Endothelial cell of umbilical vein (primary cell): ENCODE results near the gene KCNJ2. TPM values are rescaled to one million over a fixed set of nuclear protein-coding genes. Genes with fewer than 3 reads are reported as not detected.

Source experiments
- BruUV-seq: library from RNA; stranded (reverse); fragments of 400-500 nt; replicated peaks from 2 replicates; lab custom pipeline; 2021; lab: Mats Ljungman, UMichigan
- CTCF ChIA-PET: fragments of 300-600, 350-600 bp; sonication (Branson Sonifier 250); formaldehyde crosslinking; loops from one replicate; lab custom pipeline; 2021; ENCODE audit warnings: antibody characterized with exemption, inconsistent platforms; lab: Charles Lee
- POLR2A ChIA-PET: fragments of 300-600, 350-600 bp; sonication (Branson Sonifier 250); formaldehyde crosslinking; loops from one replicate; lab custom pipeline; 2021; ENCODE audit warnings: antibody characterized with exemption, inconsistent platforms; lab: Charles Lee
- DNase-seq: peaks from one replicate; pipeline ENCODE4 v3.0.0-alpha.2; 2011; ENCODE audit warnings: low read depth, low spot score
- FAIRE-seq: peaks from 2 replicates; lab custom pipeline; 2011; peaks lifted over from hg19 to GRCh38; lab: Jason Lieb, UNC
- H2AFZ ChIP-seq: 2 replicates; pipeline ENCODE4 v1.6.0; 2012; ENCODE audit warnings: low read depth, low read length, control low read depth, inconsistent platforms
- H3K27ac ChIP-seq: 2 replicates; pipeline ENCODE4 v1.5.1; 2011; ENCODE audit warnings: low read depth, mild to moderate bottlenecking, control low read depth, low read length, moderate library complexity; ENCODE audit not compliant: insufficient read depth
- H3K27me3 ChIP-seq, 2 experiments: 2 replicates each; pipeline versions ENCODE4 v1.6.0 to v1.6.1; 2011; ENCODE audit warnings: low read length in 2 of 2, mixed read lengths in 1 of 2; ENCODE audit not compliant: control insufficient read depth in 2 of 2, insufficient read depth in 2 of 2
- H3K36me3 ChIP-seq, 2 experiments: 2 replicates in 1 of 2; 3 replicates in 1 of 2; pipeline ENCODE4 v1.5.1; 2011; ENCODE audit warnings: low read length in 2 of 2, mild to moderate bottlenecking in 1 of 2, moderate library complexity in 1 of 2; ENCODE audit not compliant: control insufficient read depth in 2 of 2, insufficient read depth in 2 of 2; ENCODE audit errors: extremely low read depth in 1 of 2
- H3K4me1 ChIP-seq: 3 replicates; pipeline ENCODE4 v1.5.1; 2011; ENCODE audit warnings: mild to moderate bottlenecking, low read length; ENCODE audit not compliant: control insufficient read depth, insufficient read depth; ENCODE audit errors: extremely low read depth
- H3K4me2 ChIP-seq: 2 replicates; pipeline ENCODE4 v1.6.1; 2011; ENCODE audit warnings: low read length, control low read depth, mixed read lengths; ENCODE audit not compliant: insufficient read depth
- H3K4me3 ChIP-seq, 3 experiments: fragments of 200-600 bp in 1 of 3; sonication (generic), shearing (Covaris generic) in 1 of 3; replicated peaks in 1 of 3; 2 replicates each; pipeline ENCODE4 v1.5.1; 2011 to 2016; ENCODE audit warnings: control low read depth in 3 of 3, low read length in 3 of 3, mild to moderate bottlenecking in 2 of 3, inconsistent platforms in 1 of 3, low read depth in 1 of 3, moderate library complexity in 1 of 3; ENCODE audit not compliant: insufficient read depth in 1 of 3
- H3K79me2 ChIP-seq: 2 replicates; pipeline ENCODE4 v1.6.0; 2012; ENCODE audit warnings: low read length, inconsistent platforms; ENCODE audit not compliant: control insufficient read depth, insufficient read depth
- H3K9ac ChIP-seq: replicated peaks from 2 replicates; pipeline ENCODE3; 2011; ENCODE audit warnings: low read length, control low read depth; ENCODE audit not compliant: insufficient read depth; ENCODE audit errors: extremely low read depth
- H3K9me1 ChIP-seq: replicated peaks from 3 replicates; pipeline ENCODE4 v1.6.0; 2011; ENCODE audit warnings: mild to moderate bottlenecking, low read length; ENCODE audit not compliant: control insufficient read depth, insufficient read depth; ENCODE audit errors: extremely low read depth
- H3K9me3 ChIP-seq: replicated peaks from 2 replicates; pipeline ENCODE4 v1.5.1; 2012; ENCODE audit warnings: low read length, inconsistent platforms; ENCODE audit not compliant: control insufficient read depth, insufficient read depth
- H4K20me1 ChIP-seq: replicated peaks from 2 replicates; pipeline ENCODE3; 2011; ENCODE audit warnings: mild to moderate bottlenecking, low read length; ENCODE audit not compliant: control insufficient read depth, insufficient read depth; ENCODE audit errors: extremely low read depth
- CTCF ChIP-seq, 2 donors: IDR thresholded peaks; 1 replicate in 1 of 2; 2 replicates in 1 of 2; pipeline ENCODE4 v1.5.1; 2011; ENCODE audit warnings: low read length in 2 of 2, mild to moderate bottlenecking in 2 of 2, moderate library complexity in 2 of 2, control low read depth in 1 of 2, inconsistent platforms in 1 of 2, low read depth in 1 of 2; ENCODE audit not compliant: insufficient read depth in 1 of 2; ENCODE audit errors: extremely low read depth in 1 of 2
- EZH2 ChIP-seq: IDR thresholded peaks from 2 replicates; pipeline ENCODE4 v1.6.1; 2012; ENCODE audit warnings: borderline replicate concordance, low read depth, mild to moderate bottlenecking, moderate library complexity, low read length, inconsistent platforms; ENCODE audit not compliant: severe bottlenecking
- FOS ChIP-seq: IDR thresholded peaks from 2 replicates; pipeline ENCODE4 v1.6.1; 2011; ENCODE audit warnings: mild to moderate bottlenecking, low read length, moderate library complexity, borderline replicate concordance; ENCODE audit not compliant: insufficient read depth
- GATA2 ChIP-seq: IDR thresholded peaks from 2 replicates; pipeline ENCODE4 v1.7.0; 2011; ENCODE audit warnings: low read depth, mild to moderate bottlenecking, moderate library complexity, mixed read lengths, low read length; ENCODE audit not compliant: insufficient read length, insufficient read depth
- JUN ChIP-seq: IDR thresholded peaks from 2 replicates; pipeline ENCODE4 v1.6.1; 2011; ENCODE audit warnings: borderline replicate concordance, low read depth; ENCODE audit not compliant: insufficient read length, insufficient read depth
- MAX ChIP-seq: IDR thresholded peaks from 2 replicates; pipeline ENCODE4 v1.6.1; 2011; ENCODE audit not compliant: insufficient read depth, insufficient read length
- MYC ChIP-seq: IDR thresholded peaks from one replicate; pipeline ENCODE4 v1.6.1; 2011; ENCODE audit warnings: mild to moderate bottlenecking, low read depth, low read length
- POLR2A ChIP-seq: IDR thresholded peaks from 2 replicates; pipeline ENCODE4 v1.6.1; 2012; ENCODE audit warnings: low read depth, mild to moderate bottlenecking, control low read depth, low read length
- POLR2AphosphoS5 ChIP-seq: IDR thresholded peaks from 2 replicates; pipeline ENCODE4 v1.6.1; 2012; ENCODE audit warnings: low read depth, mild to moderate bottlenecking, control low read depth, low read length, moderate library complexity; ENCODE audit not compliant: insufficient read depth
- dilution Hi-C: fragments of 300-500 bp; cut with MboI; formaldehyde crosslinking; loops from one replicate; pipeline ENCODE4 v1.15.0; 2019; ENCODE audit warnings: low sequenced_read_pairs; ENCODE audit not compliant: extremely low pct_ligation_motif_present
- intact Hi-C: fragments of 100-400 bp; cut with micrococcal nuclease; formaldehyde crosslinking; loops from one replicate; pipeline ENCODE4 v1.10.0; 2022
- polyA plus RNA-seq, 4 experiments: library from polyadenylated mRNA; depleted of rRNA in 3 of 4; stranded (reverse) in 3 of 4; unstranded in 1 of 4; fragments of >200 nt; gene quantifications; 2 replicates each; pipeline versions ENCODE4 v1.2.1 to v1.2.3, GENCODE V29; 2011 to 2012; ENCODE audit warnings: missing spikeins in 1 of 4
- total RNA-seq: library from RNA; stranded (reverse); gene quantifications from 2 replicates; pipeline ENCODE4 v1.2.3, GENCODE V29; 2021

The KCNJ2 gene
- total and polyA plus RNA-seq, 2 donors (not counting 3 experiments of a cell fraction or from before 2014, with no cell fraction given): 8.3 to 11.5 TPM

GRCh38 chr17:70123193-70123592, 46.1 kb upstream of the KCNJ2 start:
- peak; percentile 30 for TF ChIP-seq JUN
- TF ChIP-seq POLR2A: no peak
- TF ChIP-seq FOS: peak; percentile 90
- peak; percentile 52 for TF ChIP-seq GATA2
- no peak for TF ChIP-seq MYC
- no peaks in the 10 kb centered on the region for H3K36me3 ChIP-seq
- dilution Hi-C loops (no loop called here), intact Hi-C loops (no loop called here)
- no peaks in the 10 kb centered on the region for H3K9me1 ChIP-seq
- no peaks in the 10 kb centered on the region for H4K20me1 ChIP-seq
- no peak overlapping the region for H3K9ac ChIP-seq
- DNase-seq (peak; percentile 56), FAIRE-seq (no peak)
- POLR2A ChIA-PET: interaction anchor here (1.6 kb wide), 1 partner anchor 13 kb away, joined by 4 read pairs; no protein-coding TSS in a partner anchor
- no peak overlapping the region for H3K4me2 ChIP-seq
- no peaks in the 10 kb centered on the region for H3K9me3 ChIP-seq
- H3K27me3 ChIP-seq: no peaks in the 10 kb centered on the region
- no peak overlapping the region for H3K27ac ChIP-seq
- CTCF ChIA-PET: interaction anchor here (0.6 to 3.0 kb wide), 7 partner anchors 8 to 516 kb away, joined by 3 to 14 read pairs (median 5); no protein-coding TSS in a partner anchor
- no TSS peak for BruUV-seq
- H3K79me2 ChIP-seq: no peaks in the 10 kb centered on the region
- H3K4me1 ChIP-seq: peaks cover 36% of the 10 kb centered on the region
- no peak overlapping the region for H2AFZ ChIP-seq
- no peak overlapping the region for H3K4me3 ChIP-seq

GRCh38 chr17:70124723-70125122, 44.6 kb upstream of the KCNJ2 start:
- TF ChIP-seq POLR2A (no peak), FOS (no peak), POLR2AphosphoS5 (no peak), CTCF (IDR thresholded peaks at IDR 0.05; ENCODE audit: extremely low read depth in 1 of 2, insufficient read depth in 1 of 2, low read depth in 1 of 2, low read length in 2 of 2) (no peak), JUN (no peak), EZH2 (no peak), GATA2 (no peak), MAX (no peak), MYC (no peak)
- Histone ChIP-seq H3K79me2 (no peaks in the 10 kb centered on the region), H4K20me1 (no peaks in the 10 kb centered on the region), H3K4me3 (no peak overlapping the region), H3K27ac (no peak overlapping the region), H3K9me3 (no peaks in the 10 kb centered on the region), H3K36me3 (no peaks in the 10 kb centered on the region), H2AFZ (no peak overlapping the region), H3K9me1 (no peaks in the 10 kb centered on the region), H3K9ac (no peak overlapping the region), H3K4me2 (no peak overlapping the region), H3K4me1 (peaks cover 36% of the 10 kb centered on the region), H3K27me3 (no peaks in the 10 kb centered on the region)
- no TSS peak for BruUV-seq
- intact Hi-C loops (no loop called here), dilution Hi-C loops (no loop called here)
- ChIA-PET POLR2A (interaction anchor here (1.6 kb wide), 1 partner anchor 15 kb away, joined by 4 read pairs; no protein-coding TSS in a partner anchor), CTCF (interaction anchor here (2.5 to 3.0 kb wide), 2 partner anchors 515 to 518 kb away, joined by 8 to 14 read pairs; no protein-coding TSS in a partner anchor)
- FAIRE-seq (no peak), DNase-seq (no peak)
